ENCODE measurements around the gene VSX2. TPM values are rescaled to one million over a fixed set of nuclear protein-coding genes. Genes with fewer than 3 reads are reported as not detected.

VSX2 gene
- total and polyA plus RNA-seq, 2 of the 13 experiments (the other 11 are each of a cell fraction or from before 2014, with no cell fraction given): 0.05 TPM; not detected in 1

GRCh38 chr14:74302634-74303569 is 63.7 kb downstream of the VSX2 start, which contains the start of gene ABCD4 (continued):
- TF ChIP-seq ARID2 (CRISPR knock-in tag; IDR thresholded peaks at IDR 0.05; ENCODE audit: borderline replicate concordance) (no peak), ZNF205 (CRISPR knock-in tag; IDR thresholded peaks at IDR 0.05) (peak; percentile 53; the same call in 1 of the 2 replicates), HNRNPL (IDR thresholded peaks at IDR 0.05; ENCODE audit: low read depth, low read length) (peak; percentile 62; the same call in 1 of the 2 replicates), RARG (CRISPR knock-in tag; IDR thresholded peaks at IDR 0.05; ENCODE audit: low read depth) (no peak), ZNF652 (CRISPR knock-in tag; IDR thresholded peaks at IDR 0.05; ENCODE audit: borderline replicate concordance, low read depth) (no peak), ZNF207 (IDR thresholded peaks at IDR 0.05; ENCODE audit: borderline replicate concordance) (no peak), ZNF878 (CRISPR knock-in tag; IDR thresholded peaks at IDR 0.05) (no peak), TRIM24 (CRISPR knock-in tag; IDR thresholded peaks at IDR 0.05) (no peak), ZNF12 (CRISPR knock-in tag; IDR thresholded peaks at IDR 0.05) (0 out of 2 replicates have a peak, but pooled peaks have one; percentile 31), MIER2 (CRISPR knock-in tag; IDR thresholded peaks at IDR 0.05) (no peak), PTBP1 (IDR thresholded peaks at IDR 0.05; ENCODE audit: low read depth, low read length, poor library complexity, severe bottlenecking) (no peak), BCL6 (CRISPR knock-in tag; IDR thresholded peaks at IDR 0.05) (peak; percentile 47), SETDB1 (CRISPR knock-in tag; IDR thresholded peaks at IDR 0.05; ENCODE audit: borderline replicate concordance) (no peak), PITX1 (CRISPR knock-in tag; IDR thresholded peaks at IDR 0.05) (peak; percentile 77), ZNF564 (CRISPR knock-in tag; IDR thresholded peaks at IDR 0.05) (peak; percentile 60; the same call in 1 of the 2 replicates), PBX3 (CRISPR knock-in tag; IDR thresholded peaks at IDR 0.05; ENCODE audit: borderline replicate concordance) (no peak), FUBP1 (CRISPR knock-in tag; IDR thresholded peaks at IDR 0.05; ENCODE audit: borderline replicate concordance) (no peak), FOSL1 (CRISPR knock-in tag; IDR thresholded peaks at IDR 0.05; ENCODE audit: borderline replicate concordance) (no peak), ATF1 (CRISPR knock-in tag; IDR thresholded peaks at IDR 0.05) (0 out of 2 replicates have a peak, but pooled peaks have one; percentile 36), ZNF609 (CRISPR knock-in tag; IDR thresholded peaks at IDR 0.05; ENCODE audit: borderline replicate concordance) (peak; percentile 43; the same call in 1 of the 2 replicates), TOE1 (CRISPR knock-in tag; IDR thresholded peaks at IDR 0.05) (no peak), MED8 (CRISPR knock-in tag; IDR thresholded peaks at IDR 0.05; ENCODE audit: insufficient replicate concordance) (no peak)

Measured in HepG2 (cell line).